ENCODE results near the gene POMT1. TPM values are rescaled to one million over a fixed set of nuclear protein-coding genes. Genes with fewer than 3 reads are reported as not detected.

The POMT1 gene
- total and polyA plus RNA-seq, 4 donors: 11.9 to 28.3 (median 23.1) TPM

GRCh38 chr9:131523086-131523388 lies 20.3 kb downstream of the POMT1 start:
- WGBS, 2 donors: 93% methylated on average over 9 of the region's 9 CpGs
- Histone ChIP-seq H3K36me3 (ENCODE audit: control insufficient read depth in 4 of 4, insufficient read depth in 4 of 4, low read length in 4 of 4) (peaks cover 6 to 68% (median 39%) of the 10 kb centered on the region in 4 donors), H3K27ac (ENCODE audit: low read depth in 1 of 2, low read length in 1 of 2) (no peak overlapping the region), H3K27me3 (ENCODE audit: control insufficient read depth in 3 of 3, insufficient read depth in 3 of 3, low read length in 2 of 3) (no peaks in the 10 kb centered on the region), H3K4me3 (no peak overlapping the region), H3K4me1 (ENCODE audit: control insufficient read depth in 5 of 5, insufficient read depth in 5 of 5, low read length in 5 of 5) (no peaks in the 10 kb centered on the region), H3K9ac (ENCODE audit: insufficient read depth in 1 of 2, low read length in 2 of 2) (no peak overlapping the region), H3K9me3 (ENCODE audit: control insufficient read depth in 4 of 4, insufficient read depth in 3 of 4, low read length in 3 of 4) (no peaks in the 10 kb centered on the region)
- ATAC-seq (ENCODE audit: insufficient read depth, low FRiP score) (no peak), DNase-seq (no peak)
- no peak for TF ChIP-seq CTCF (IDR thresholded peaks at IDR 0.05; ENCODE audit: control extremely low read depth, extremely low read depth)

- no peak for ATAC-seq (ENCODE audit: insufficient read depth, low FRiP score)
- no peak for TF ChIP-seq CTCF (IDR thresholded peaks at IDR 0.05; ENCODE audit: control extremely low read depth, extremely low read depth)
- Histone ChIP-seq H3K36me3 (ENCODE audit: control insufficient read depth in 4 of 4, insufficient read depth in 4 of 4, low read length in 4 of 4) (peaks cover 6 to 70% (median 35%) of the 10 kb centered on the region in 4 donors), H3K4me3 (no peak overlapping the region), H3K27ac (ENCODE audit: low read depth in 1 of 2, low read length in 1 of 2) (no peak overlapping the region), H3K4me1 (ENCODE audit: control insufficient read depth in 5 of 5, insufficient read depth in 5 of 5, low read length in 5 of 5) (no peaks in the 10 kb centered on the region), H3K9me3 (ENCODE audit: control insufficient read depth in 4 of 4, insufficient read depth in 3 of 4, low read length in 3 of 4) (no peaks in the 10 kb centered on the region), H3K9ac (ENCODE audit: insufficient read depth in 1 of 2, low read length in 2 of 2) (no peak overlapping the region), H3K27me3 (ENCODE audit: control insufficient read depth in 3 of 3, insufficient read depth in 3 of 3, low read length in 2 of 3) (no peaks in the 10 kb centered on the region)
- no peak for DNase-seq
- WGBS, 2 donors: 86 to 89% methylated on average over 29 of the region's 29 CpGs
Observed at GRCh38 chr9:131523451-131524435, 21.0 kb downstream of the POMT1 start.

GRCh38 chr9:131524665-131525315 lies 22.1 kb downstream of the POMT1 start:
- 87 to 92% methylated on average over 23 of the region's 23 CpGs for WGBS, 2 donors
- H3K9ac ChIP-seq (ENCODE audit: insufficient read depth in 1 of 2, low read length in 2 of 2): no peak overlapping the region
- no peak for DNase-seq

More at GRCh38 chr9:131524665-131525315, 22.1 kb downstream of the POMT1 start:
- Histone ChIP-seq H3K27me3 (ENCODE audit: control insufficient read depth in 3 of 3, insufficient read depth in 3 of 3, low read length in 2 of 3) (no peaks in the 10 kb centered on the region), H3K27ac (ENCODE audit: low read depth in 1 of 2, low read length in 1 of 2) (no peak overlapping the region), H3K36me3 (ENCODE audit: control insufficient read depth in 4 of 4, insufficient read depth in 4 of 4, low read length in 4 of 4) (peaks cover 6 to 68% (median 33%) of the 10 kb centered on the region in 4 donors), H3K9me3 (ENCODE audit: control insufficient read depth in 4 of 4, insufficient read depth in 3 of 4, low read length in 3 of 4) (no peaks in the 10 kb centered on the region), H3K4me3 (no peak overlapping the region), H3K4me1 (ENCODE audit: control insufficient read depth in 5 of 5, insufficient read depth in 5 of 5, low read length in 5 of 5) (peaks cover 0 to 3% (median 2%) of the 10 kb centered on the region in 5 donors)
- TF ChIP-seq CTCF (IDR thresholded peaks at IDR 0.05; ENCODE audit: control extremely low read depth, extremely low read depth): no peak
- no peak for ATAC-seq (ENCODE audit: insufficient read depth, low FRiP score)
